NOMO-1 treated with dmso at 0.1 percent for 144 hours (cell line): ENCODE measurements around the gene ATG2A.
A peak's percentile ranks its signal among the peaks of the same experiment; 100 is the strongest.

Source experiments
- DNase-seq: peaks from one replicate; lab custom pipeline; 2025; ENCODE audit not compliant: unreplicated experiment; lab: John Stamatoyannopoulos, UW

ATG2A gene

DNA sequence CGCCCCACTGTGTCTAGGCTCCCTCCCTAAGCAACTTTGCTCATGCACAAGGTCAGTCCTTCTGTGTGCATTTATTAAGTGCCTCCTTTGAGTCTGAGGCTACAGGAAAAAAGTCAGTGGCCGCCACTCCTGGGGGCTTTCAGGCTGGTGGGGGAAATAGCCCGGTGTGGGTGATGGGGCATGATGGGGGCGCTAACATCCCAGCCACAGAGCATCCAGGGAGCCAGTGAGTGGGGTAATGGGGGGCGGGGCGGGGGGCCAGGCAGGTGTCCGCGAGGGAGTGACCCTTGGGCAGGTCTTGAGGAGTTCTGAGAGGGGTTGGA, 28.6 kb downstream of the ATG2A start:
- DNase-seq, result no peak

DNA sequence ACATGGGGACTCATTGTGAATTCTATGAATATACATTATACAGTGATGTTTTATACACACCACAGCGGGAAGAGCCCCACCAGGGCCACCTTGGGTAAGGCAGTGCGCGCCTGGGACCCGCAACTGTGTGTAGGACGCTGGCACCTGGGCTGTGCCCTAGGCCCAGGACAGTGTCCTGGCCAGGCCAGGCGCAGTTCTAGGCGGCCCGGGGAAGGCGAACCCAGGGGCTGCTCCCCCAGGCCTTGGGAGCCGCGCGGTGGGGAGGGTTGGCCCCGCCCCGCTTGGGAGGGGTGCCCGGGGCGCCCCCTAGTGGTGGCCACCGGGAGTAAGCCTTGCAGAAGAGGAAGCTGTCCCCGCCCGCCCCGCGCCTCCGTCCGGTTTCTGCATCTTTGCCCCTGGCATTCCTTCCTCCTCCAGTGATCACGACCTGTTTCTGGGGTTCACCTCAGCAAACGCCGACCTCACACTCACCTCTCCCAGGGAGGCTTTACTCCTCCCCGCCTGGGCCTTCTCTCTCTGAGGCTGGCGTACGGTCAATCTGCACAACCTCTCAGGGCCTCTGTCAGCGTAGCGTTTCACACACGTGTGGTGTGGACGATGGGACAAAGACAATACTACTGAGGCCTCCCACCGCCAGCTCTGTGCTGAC, 29.1 kb downstream of the ATG2A start:
- peak; percentile 63 for DNase-seq

GRCh38 chr11:64887234-64887756, 29.7 kb downstream of the ATG2A start:
- DNase-seq, result no peak

DNA sequence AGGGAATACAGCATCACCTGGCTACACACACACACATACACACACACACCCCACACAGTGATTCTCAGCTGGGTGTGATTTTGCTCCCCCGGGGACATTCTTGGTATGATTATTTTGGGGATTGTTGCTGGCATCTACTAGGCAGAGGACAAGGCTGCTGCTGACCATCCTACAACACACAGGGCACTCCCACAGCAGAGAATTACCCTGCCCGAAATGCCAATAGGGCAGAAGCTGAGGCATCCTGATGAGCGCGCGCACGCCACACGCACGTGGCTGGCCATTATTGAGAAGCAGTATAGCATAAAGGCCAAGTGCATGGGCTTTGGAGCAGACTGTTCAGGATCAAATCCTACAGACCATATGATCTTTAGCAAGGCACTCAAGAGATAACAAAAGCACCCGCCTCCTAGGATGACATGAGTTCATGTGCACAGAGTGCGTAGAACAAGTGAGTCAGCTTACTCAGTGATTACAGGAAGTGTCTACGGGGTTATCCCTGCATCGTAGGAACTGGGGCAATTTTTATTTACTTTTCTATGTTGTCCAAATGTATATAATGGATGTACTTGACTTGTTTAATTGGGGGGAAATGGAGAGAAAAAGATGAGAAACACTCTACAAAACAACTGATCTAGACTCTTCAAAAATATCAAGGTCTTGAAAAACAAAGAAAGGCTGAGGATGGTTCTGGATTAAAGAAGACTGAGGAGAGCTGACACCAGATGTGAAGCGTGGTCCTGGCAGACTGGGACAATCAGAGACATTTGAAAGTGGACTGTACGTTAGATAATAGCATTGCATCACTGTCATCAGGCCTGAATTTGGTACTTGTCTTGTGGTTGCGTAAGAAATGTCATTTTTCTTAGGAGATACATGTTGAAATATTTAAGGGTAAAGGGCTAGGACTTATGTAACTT, 31.4 kb downstream of the ATG2A start:
- peak; percentile 83 for DNase-seq

DNA sequence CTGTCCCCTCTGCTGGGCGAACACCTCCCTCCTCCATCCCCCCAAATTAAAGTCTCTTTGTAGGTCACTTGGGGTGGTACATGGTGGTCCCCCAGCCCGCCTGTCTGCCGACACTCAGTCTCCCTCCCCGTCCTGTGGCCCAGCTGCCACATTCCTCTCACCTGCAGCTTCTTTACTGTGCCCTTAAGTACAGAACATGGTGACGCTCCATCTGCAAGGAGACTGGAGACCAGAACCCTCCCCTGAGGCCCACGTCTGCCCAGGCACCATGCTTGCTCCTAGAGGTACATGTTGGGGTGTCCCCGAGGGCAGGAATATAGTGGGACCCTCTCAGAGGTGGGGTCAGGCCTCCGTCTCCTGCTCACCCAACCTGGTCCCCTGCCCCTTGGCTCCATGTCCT, 33.0 kb downstream of the ATG2A start:
- DNase-seq, result no peak

DNA sequence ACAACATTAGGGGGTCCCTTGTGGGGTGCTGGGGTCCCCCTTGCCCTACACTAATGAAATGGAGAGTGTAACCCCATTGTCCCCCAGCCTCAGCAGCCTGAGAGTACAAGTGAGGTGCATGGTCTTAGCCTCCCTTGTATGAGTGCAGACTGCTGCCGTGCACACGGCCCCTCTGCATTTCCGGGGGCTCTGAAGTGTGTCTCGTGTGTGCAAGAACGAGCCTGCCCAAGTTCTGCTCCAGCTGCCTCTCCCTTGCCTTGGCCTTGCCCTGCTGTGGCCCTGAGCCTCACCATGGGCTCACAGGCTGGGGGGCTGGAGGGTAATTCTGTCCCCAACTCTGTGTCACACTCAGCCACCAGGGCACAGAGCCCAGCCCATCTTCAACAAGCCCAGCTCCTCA, 33.4 kb downstream of the ATG2A start:
- DNase-seq, result no peak

DNA sequence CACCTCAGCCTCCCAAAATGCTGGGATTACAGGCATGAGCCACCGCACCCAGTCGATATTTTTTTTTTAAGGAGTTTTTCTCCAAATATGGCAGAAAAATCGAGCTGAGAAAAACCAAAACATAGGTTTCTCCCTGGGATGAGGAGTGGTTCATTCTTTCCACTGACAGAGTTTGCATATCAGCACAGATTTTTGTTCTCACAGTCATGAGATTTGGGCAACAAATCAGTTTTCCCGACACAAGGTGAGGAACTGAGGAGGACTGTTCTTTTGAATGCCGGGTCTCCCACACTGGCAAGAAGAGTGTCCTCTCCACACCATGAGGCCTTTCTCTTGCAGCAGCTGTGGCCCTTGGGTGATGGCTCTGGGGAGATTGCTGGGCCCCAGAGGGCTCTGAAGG, 34.8 kb downstream of the ATG2A start:
- no peak for DNase-seq

GRCh38 chr11:64881476-64881875, 35.5 kb downstream of the ATG2A start:
- no peak for DNase-seq

- DNase-seq, result no peak
Observed at GRCh38 chr11:64880240-64881001, 36.6 kb downstream of the ATG2A start.

DNA sequence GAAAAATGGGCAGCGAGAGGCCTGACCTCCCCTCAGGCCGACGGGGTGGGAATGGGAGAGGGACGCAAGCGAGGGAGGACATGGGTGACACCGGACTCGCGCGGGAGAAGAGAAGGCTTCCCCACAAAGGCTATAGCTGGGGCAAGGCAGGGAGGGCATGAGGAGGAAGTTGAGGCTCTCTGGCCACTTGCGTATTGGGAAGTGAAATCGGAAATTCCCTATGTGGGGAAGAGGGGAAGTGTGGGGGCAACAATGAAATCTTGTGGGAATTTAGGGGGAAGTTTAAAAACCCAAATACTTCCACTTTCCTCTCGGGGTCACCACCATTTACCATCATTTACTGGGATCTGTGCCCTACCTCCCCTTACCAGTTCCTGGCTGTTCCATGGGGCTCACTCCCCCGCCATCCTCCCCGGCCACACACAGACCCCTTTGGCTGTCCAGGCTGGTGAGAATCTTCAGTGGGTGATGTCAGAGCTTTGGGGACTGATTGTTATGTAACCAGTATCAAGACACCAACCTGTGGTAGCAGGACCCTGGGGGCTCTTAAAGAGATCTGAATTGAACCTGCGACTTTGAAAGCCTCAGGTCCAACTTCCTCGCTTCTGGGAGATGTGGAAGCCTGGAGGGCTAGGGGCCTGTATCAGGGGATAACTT, 37.6 kb downstream of the ATG2A start:
- DNase-seq, result peak; percentile 22

DNA sequence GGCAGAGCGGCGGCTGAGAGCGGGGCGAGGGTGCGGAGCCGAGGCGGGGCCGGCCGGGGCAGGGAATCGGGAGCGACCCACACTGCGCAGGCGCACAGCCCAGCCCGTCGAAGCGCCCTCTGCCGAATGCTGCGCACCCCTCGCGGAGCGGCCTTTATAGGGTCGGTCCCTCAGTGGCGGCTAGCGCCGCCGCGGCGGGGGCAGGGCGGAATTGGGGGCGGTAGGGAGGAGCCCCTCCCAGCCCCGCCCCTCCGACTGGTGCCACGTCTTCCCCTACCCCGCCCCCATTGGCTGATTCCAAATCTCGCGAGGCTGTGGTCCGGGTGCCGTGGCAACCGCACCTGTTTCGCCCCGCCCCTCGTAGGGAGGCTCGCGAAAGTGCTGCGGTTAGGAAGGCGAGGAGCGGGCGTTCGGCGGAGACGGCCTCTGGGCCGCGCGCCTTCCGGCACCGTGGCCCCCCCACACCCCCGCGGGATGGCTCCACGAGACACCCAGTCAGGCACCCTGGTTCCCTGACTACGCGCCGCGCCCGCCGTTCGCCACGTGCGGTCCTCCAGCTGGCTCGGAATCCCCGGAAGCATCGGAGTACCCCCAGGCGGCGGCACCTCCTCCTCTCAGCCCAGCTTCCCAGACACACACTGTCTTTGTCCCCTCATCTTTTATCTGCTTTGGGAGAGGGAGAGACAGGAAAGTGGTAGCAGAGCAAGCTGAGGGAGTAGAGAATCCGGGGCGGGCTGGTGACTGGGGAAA, 38.3 kb downstream of the ATG2A start, which contains the start of gene EHD1:
Gene EHD1 (minus strand): TSS at position 128 of the 750 bp plus-strand sequence. CDS start 157 bp downstream, outside the sequence.
- peak; percentile 97 for DNase-seq

- peak; percentile 63 for DNase-seq
Observed at GRCh38 chr11:64878223-64878493, 38.9 kb downstream of the ATG2A start.

- DNase-seq, result no peak
Observed at GRCh38 chr11:64877390-64878222, 39.4 kb downstream of the ATG2A start.

DNA sequence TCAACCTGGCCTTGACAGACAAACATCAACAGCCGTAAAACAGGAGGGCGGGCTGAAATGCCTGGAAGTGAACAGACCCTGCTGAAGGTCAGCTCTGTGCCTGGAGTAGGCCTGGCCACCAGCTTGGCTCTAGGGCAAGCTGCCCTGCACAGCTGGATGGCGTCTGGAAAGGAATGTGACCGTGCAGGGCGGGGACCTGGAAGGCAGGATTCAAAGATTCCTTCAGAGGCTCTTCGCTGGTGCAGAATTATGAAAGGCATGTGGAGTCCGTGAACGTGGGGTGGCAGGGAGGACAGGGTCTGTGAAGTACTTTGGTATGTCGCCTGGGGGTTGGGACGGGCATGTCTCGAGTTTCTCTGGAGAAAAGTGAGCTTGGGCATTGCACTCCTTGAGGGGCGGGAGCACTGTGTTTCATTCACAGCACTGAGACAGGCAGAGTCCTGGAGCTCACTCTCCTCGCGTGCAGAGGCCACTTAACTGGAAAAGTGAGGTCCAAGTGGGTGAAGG, 40.1 kb downstream of the ATG2A start:
- no peak for DNase-seq

GRCh38 chr11:64876229-64876750, 40.7 kb downstream of the ATG2A start:
- no peak for DNase-seq

GRCh38 chr11:64875369-64876228, 41.4 kb downstream of the ATG2A start:
- peak; percentile 86 for DNase-seq

- DNase-seq, result no peak
Observed at GRCh38 chr11:64874308-64875240, 42.4 kb downstream of the ATG2A start.
